DMS 273 (cell line): ENCODE measurements around the gene FUBP3.

Experiments
- DNase-seq: peaks from one replicate; lab custom pipeline; 2025; ENCODE audit not compliant: unreplicated experiment; lab: John Stamatoyannopoulos, UW

Gene FUBP3

GRCh38 chr9:130661451-130662098 is 82.2 kb downstream of the FUBP3 start:
- DNase-seq: peak; percentile 53

- peak; percentile 53 for DNase-seq
These were observed 83.0 kb downstream of the FUBP3 start for GRCh38 chr9:130662099-130662969.

- DNase-seq: peak; percentile 54
These were observed 83.5 kb downstream of the FUBP3 start for GRCh38 chr9:130662970-130663257.

GRCh38 chr9:130663258-130663976 is 84.0 kb downstream of the FUBP3 start:
- peak; percentile 78 for DNase-seq

GRCh38 chr9:130663977-130664250 is 84.5 kb downstream of the FUBP3 start:
- DNase-seq: peak; percentile 78

GRCh38 chr9:130664251-130665028 is 85.1 kb downstream of the FUBP3 start, which contains the start of gene PRDM12:
Gene PRDM12 (plus strand): TSS chr9:130664594. CDS start chr9:130664654, 60 bp downstream.
- peak; percentile 44 for DNase-seq

- peak; percentile 36 for DNase-seq
These were observed 85.7 kb downstream of the FUBP3 start for GRCh38 chr9:130665029-130665430.

GRCh38 chr9:130665431-130666392 is 86.3 kb downstream of the FUBP3 start:
- peak; percentile 51 for DNase-seq

- no peak for DNase-seq
These were observed 87.2 kb downstream of the FUBP3 start for GRCh38 chr9:130666393-130667119.

GRCh38 chr9:130667120-130667435 is 87.7 kb downstream of the FUBP3 start:
- no peak for DNase-seq

GRCh38 chr9:130668196-130668595 is 88.8 kb downstream of the FUBP3 start:
- DNase-seq: no peak

GRCh38 chr9:130668659-130669058 is 89.3 kb downstream of the FUBP3 start:
- DNase-seq: no peak

GRCh38 chr9:130669965-130670364 is 90.6 kb downstream of the FUBP3 start:
- no peak for DNase-seq

GRCh38 chr9:130670644-130671043 is 91.3 kb downstream of the FUBP3 start:
- no peak for DNase-seq

GRCh38 chr9:130672466-130672865 is 93.1 kb downstream of the FUBP3 start:
- peak; percentile 55 for DNase-seq

- DNase-seq: peak; percentile 44
These were observed 93.7 kb downstream of the FUBP3 start for GRCh38 chr9:130672933-130673615.

- DNase-seq: peak; percentile 45
These were observed 96.0 kb downstream of the FUBP3 start for GRCh38 chr9:130675396-130675795.

- DNase-seq: no peak
These were observed 97.9 kb downstream of the FUBP3 start for GRCh38 chr9:130677252-130677651.
